ENCODE measurements around the gene NHS.
"Not testable (repeated sequence)": the region's sequence is repeated elsewhere in the genome, so short reads cannot be mapped to it uniquely, and the experiment has no call there.

Gene NHS

GRCh38 chrX:17566740-17567139 is 191.7 kb downstream of the NHS start:
- Histone ChIP-seq H3K27ac (ENCODE audit: low read depth in 2 of 2, low read length in 2 of 2) (no peak overlapping the region), H3K36me3 (ENCODE audit: control insufficient read depth in 2 of 2, insufficient read depth in 2 of 2, low read length in 2 of 2) (no peaks in the 10 kb centered on the region), H3K27me3 (ENCODE audit: control insufficient read depth in 2 of 2, insufficient read depth in 2 of 2, low read length in 2 of 2) (no peaks in the 10 kb centered on the region), H3K4me1 (ENCODE audit: control insufficient read depth in 2 of 2, insufficient read depth in 2 of 2, low read length in 2 of 2) (no peaks in the 10 kb centered on the region), H3K4me3 (ENCODE audit: low read length in 2 of 2) (no peak overlapping the region), H3K9me3 (ENCODE audit: control insufficient read depth in 2 of 2, low read length in 2 of 2) (no peaks in the 10 kb centered on the region), H3K9ac (ENCODE audit: low read depth in 1 of 2, low read length in 2 of 2) (no peak overlapping the region)

- no peak overlapping the region for H3K4me3 ChIP-seq (ENCODE audit: low read length in 2 of 2)
Measured at GRCh38 chrX:17567187-17567586, 192.2 kb downstream of the NHS start.

GRCh38 chrX:17567821-17568220 is 192.8 kb downstream of the NHS start:
- Histone ChIP-seq H3K27ac (ENCODE audit: low read depth in 2 of 2, low read length in 2 of 2) (no peak overlapping the region), H3K9me3 (ENCODE audit: control insufficient read depth in 2 of 2, low read length in 2 of 2) (no peaks in the 10 kb centered on the region), H3K4me1 (ENCODE audit: control insufficient read depth in 2 of 2, insufficient read depth in 2 of 2, low read length in 2 of 2) (no peaks in the 10 kb centered on the region), H3K4me3 (ENCODE audit: low read length in 2 of 2) (no peak overlapping the region), H3K27me3 (ENCODE audit: control insufficient read depth in 2 of 2, insufficient read depth in 2 of 2, low read length in 2 of 2) (no peaks in the 10 kb centered on the region), H3K36me3 (ENCODE audit: control insufficient read depth in 2 of 2, insufficient read depth in 2 of 2, low read length in 2 of 2) (no peaks in the 10 kb centered on the region), H3K9ac (ENCODE audit: low read depth in 1 of 2, low read length in 2 of 2) (no peak overlapping the region)

More at GRCh38 chrX:17567187-17567586, 192.2 kb downstream of the NHS start:
- H3K4me1 ChIP-seq (ENCODE audit: control insufficient read depth in 2 of 2, insufficient read depth in 2 of 2, low read length in 2 of 2) = no peaks in the 10 kb centered on the region
- no peaks in the 10 kb centered on the region for H3K9me3 ChIP-seq (ENCODE audit: control insufficient read depth in 2 of 2, low read length in 2 of 2)
- H3K27ac ChIP-seq (ENCODE audit: low read depth in 2 of 2, low read length in 2 of 2) = no peak overlapping the region
- H3K27me3 ChIP-seq (ENCODE audit: control insufficient read depth in 2 of 2, insufficient read depth in 2 of 2, low read length in 2 of 2) = no peaks in the 10 kb centered on the region
- no peaks in the 10 kb centered on the region for H3K36me3 ChIP-seq (ENCODE audit: control insufficient read depth in 2 of 2, insufficient read depth in 2 of 2, low read length in 2 of 2)
- H3K9ac ChIP-seq (ENCODE audit: low read depth in 1 of 2, low read length in 2 of 2) = no peak overlapping the region

GRCh38 chrX:17568804-17569203 is 193.8 kb downstream of the NHS start:
- not testable (repeated sequence) for H3K9ac ChIP-seq (ENCODE audit: low read depth in 1 of 2, low read length in 2 of 2); H3K27me3 ChIP-seq (ENCODE audit: control insufficient read depth in 2 of 2, insufficient read depth in 2 of 2, low read length in 2 of 2); H3K36me3 ChIP-seq (ENCODE audit: control insufficient read depth in 2 of 2, insufficient read depth in 2 of 2, low read length in 2 of 2); H3K4me1 ChIP-seq (ENCODE audit: control insufficient read depth in 2 of 2, insufficient read depth in 2 of 2, low read length in 2 of 2); H3K27ac ChIP-seq (ENCODE audit: low read depth in 2 of 2, low read length in 2 of 2); H3K4me3 ChIP-seq (ENCODE audit: low read length in 2 of 2); H3K9me3 ChIP-seq (ENCODE audit: control insufficient read depth in 2 of 2, low read length in 2 of 2)

- Histone ChIP-seq H3K9ac (ENCODE audit: low read depth in 1 of 2, low read length in 2 of 2) (no peak overlapping the region), H3K27ac (ENCODE audit: low read depth in 2 of 2, low read length in 2 of 2) (no peak overlapping the region), H3K4me3 (ENCODE audit: low read length in 2 of 2) (no peak overlapping the region), H3K27me3 (ENCODE audit: control insufficient read depth in 2 of 2, insufficient read depth in 2 of 2, low read length in 2 of 2) (peaks cover 0 to 2% of the 10 kb centered on the region in 2 donors), H3K4me1 (ENCODE audit: control insufficient read depth in 2 of 2, insufficient read depth in 2 of 2, low read length in 2 of 2) (no peaks in the 10 kb centered on the region), H3K36me3 (ENCODE audit: control insufficient read depth in 2 of 2, insufficient read depth in 2 of 2, low read length in 2 of 2) (no peaks in the 10 kb centered on the region), H3K9me3 (ENCODE audit: control insufficient read depth in 2 of 2, low read length in 2 of 2) (no peaks in the 10 kb centered on the region)
Measured at GRCh38 chrX:17579026-17579425, 204.0 kb downstream of the NHS start.

GRCh38 chrX:17580539-17581152 is 205.6 kb downstream of the NHS start:
- Histone ChIP-seq H3K27ac (ENCODE audit: low read depth in 2 of 2, low read length in 2 of 2) (no peak overlapping the region), H3K9ac (ENCODE audit: low read depth in 1 of 2, low read length in 2 of 2) (no peak overlapping the region), H3K4me3 (ENCODE audit: low read length in 2 of 2) (no peak overlapping the region), H3K9me3 (ENCODE audit: control insufficient read depth in 2 of 2, low read length in 2 of 2) (no peaks in the 10 kb centered on the region), H3K36me3 (ENCODE audit: control insufficient read depth in 2 of 2, insufficient read depth in 2 of 2, low read length in 2 of 2) (no peaks in the 10 kb centered on the region), H3K4me1 (ENCODE audit: control insufficient read depth in 2 of 2, insufficient read depth in 2 of 2, low read length in 2 of 2) (no peaks in the 10 kb centered on the region), H3K27me3 (ENCODE audit: control insufficient read depth in 2 of 2, insufficient read depth in 2 of 2, low read length in 2 of 2) (peaks cover 0 to 2% of the 10 kb centered on the region in 2 donors)

GRCh38 chrX:17581641-17582040 is 206.6 kb downstream of the NHS start:
- Histone ChIP-seq H3K4me1 (ENCODE audit: control insufficient read depth in 2 of 2, insufficient read depth in 2 of 2, low read length in 2 of 2) (no peaks in the 10 kb centered on the region), H3K27me3 (ENCODE audit: control insufficient read depth in 2 of 2, insufficient read depth in 2 of 2, low read length in 2 of 2) (peaks cover 0 to 2% of the 10 kb centered on the region in 2 donors), H3K36me3 (ENCODE audit: control insufficient read depth in 2 of 2, insufficient read depth in 2 of 2, low read length in 2 of 2) (no peaks in the 10 kb centered on the region), H3K9ac (ENCODE audit: low read depth in 1 of 2, low read length in 2 of 2) (no peak overlapping the region), H3K9me3 (ENCODE audit: control insufficient read depth in 2 of 2, low read length in 2 of 2) (no peaks in the 10 kb centered on the region), H3K27ac (ENCODE audit: low read depth in 2 of 2, low read length in 2 of 2) (no peak overlapping the region), H3K4me3 (ENCODE audit: low read length in 2 of 2) (no peak overlapping the region)

- H3K27ac ChIP-seq (ENCODE audit: low read depth in 2 of 2, low read length in 2 of 2) = no peak overlapping the region
- no peak overlapping the region for H3K9ac ChIP-seq (ENCODE audit: low read depth in 1 of 2, low read length in 2 of 2)
- no peaks in the 10 kb centered on the region for H3K9me3 ChIP-seq (ENCODE audit: control insufficient read depth in 2 of 2, low read length in 2 of 2)
- H3K4me3 ChIP-seq (ENCODE audit: low read length in 2 of 2) = no peak overlapping the region
- H3K36me3 ChIP-seq (ENCODE audit: control insufficient read depth in 2 of 2, insufficient read depth in 2 of 2, low read length in 2 of 2) = no peaks in the 10 kb centered on the region
- peaks cover 0 to 2% of the 10 kb centered on the region in 2 donors for H3K27me3 ChIP-seq (ENCODE audit: control insufficient read depth in 2 of 2, insufficient read depth in 2 of 2, low read length in 2 of 2)
- H3K4me1 ChIP-seq (ENCODE audit: control insufficient read depth in 2 of 2, insufficient read depth in 2 of 2, low read length in 2 of 2) = no peaks in the 10 kb centered on the region
Measured at GRCh38 chrX:17584248-17584681, 209.3 kb downstream of the NHS start.

- H3K4me3 ChIP-seq (ENCODE audit: low read length in 2 of 2) = no peak overlapping the region
- H3K27ac ChIP-seq (ENCODE audit: low read depth in 2 of 2, low read length in 2 of 2) = no peak overlapping the region
- no peaks in the 10 kb centered on the region for H3K9me3 ChIP-seq (ENCODE audit: control insufficient read depth in 2 of 2, low read length in 2 of 2)
- H3K9ac ChIP-seq (ENCODE audit: low read depth in 1 of 2, low read length in 2 of 2) = no peak overlapping the region
- peaks cover 0 to 2% of the 10 kb centered on the region in 2 donors for H3K27me3 ChIP-seq (ENCODE audit: control insufficient read depth in 2 of 2, insufficient read depth in 2 of 2, low read length in 2 of 2)
- H3K36me3 ChIP-seq (ENCODE audit: control insufficient read depth in 2 of 2, insufficient read depth in 2 of 2, low read length in 2 of 2) = no peaks in the 10 kb centered on the region
- H3K4me1 ChIP-seq (ENCODE audit: control insufficient read depth in 2 of 2, insufficient read depth in 2 of 2, low read length in 2 of 2) = no peaks in the 10 kb centered on the region
Measured at GRCh38 chrX:17585006-17585405, 210.0 kb downstream of the NHS start.

- Histone ChIP-seq H3K9me3 (ENCODE audit: control insufficient read depth in 2 of 2, low read length in 2 of 2) (no peaks in the 10 kb centered on the region), H3K27ac (ENCODE audit: low read depth in 2 of 2, low read length in 2 of 2) (no peak overlapping the region), H3K36me3 (ENCODE audit: control insufficient read depth in 2 of 2, insufficient read depth in 2 of 2, low read length in 2 of 2) (no peaks in the 10 kb centered on the region), H3K9ac (ENCODE audit: low read depth in 1 of 2, low read length in 2 of 2) (no peak overlapping the region), H3K4me1 (ENCODE audit: control insufficient read depth in 2 of 2, insufficient read depth in 2 of 2, low read length in 2 of 2) (no peaks in the 10 kb centered on the region), H3K27me3 (ENCODE audit: control insufficient read depth in 2 of 2, insufficient read depth in 2 of 2, low read length in 2 of 2) (no peaks in the 10 kb centered on the region), H3K4me3 (ENCODE audit: low read length in 2 of 2) (no peak overlapping the region)
Measured at GRCh38 chrX:17587366-17587765, 212.4 kb downstream of the NHS start.

- Histone ChIP-seq H3K27ac (ENCODE audit: low read depth in 2 of 2, low read length in 2 of 2) (no peak overlapping the region), H3K4me3 (ENCODE audit: low read length in 2 of 2) (no peak overlapping the region), H3K36me3 (ENCODE audit: control insufficient read depth in 2 of 2, insufficient read depth in 2 of 2, low read length in 2 of 2) (no peaks in the 10 kb centered on the region), H3K9ac (ENCODE audit: low read depth in 1 of 2, low read length in 2 of 2) (no peak overlapping the region), H3K27me3 (ENCODE audit: control insufficient read depth in 2 of 2, insufficient read depth in 2 of 2, low read length in 2 of 2) (no peaks in the 10 kb centered on the region), H3K4me1 (ENCODE audit: control insufficient read depth in 2 of 2, insufficient read depth in 2 of 2, low read length in 2 of 2) (no peaks in the 10 kb centered on the region), H3K9me3 (ENCODE audit: control insufficient read depth in 2 of 2, low read length in 2 of 2) (no peaks in the 10 kb centered on the region)
Measured at GRCh38 chrX:17588303-17588702, 213.3 kb downstream of the NHS start.
